ENCODE results near the gene PKMYT1.

DNA sequence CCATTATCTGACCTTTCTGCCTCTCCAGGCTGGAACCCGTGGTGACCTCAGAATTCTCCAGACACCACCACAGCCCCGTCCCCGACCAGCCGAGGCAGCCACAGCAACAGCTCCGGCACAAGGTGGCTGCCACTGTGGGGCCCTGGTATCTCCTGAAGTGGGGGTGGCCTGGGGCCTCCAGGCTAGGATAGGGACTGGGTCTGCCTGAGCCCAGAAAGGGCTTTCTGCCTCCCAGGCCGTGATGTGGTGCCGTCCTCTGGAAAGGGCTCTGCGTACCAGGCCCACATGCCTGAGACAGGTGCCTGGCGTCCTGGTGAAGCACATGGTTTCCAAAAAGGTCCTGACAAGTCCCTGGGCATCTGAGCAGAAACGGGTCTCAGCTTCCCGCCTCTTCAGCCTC is 51.5 kb downstream of the PKMYT1 start:
- TF ChIP-seq, protein P1, sequence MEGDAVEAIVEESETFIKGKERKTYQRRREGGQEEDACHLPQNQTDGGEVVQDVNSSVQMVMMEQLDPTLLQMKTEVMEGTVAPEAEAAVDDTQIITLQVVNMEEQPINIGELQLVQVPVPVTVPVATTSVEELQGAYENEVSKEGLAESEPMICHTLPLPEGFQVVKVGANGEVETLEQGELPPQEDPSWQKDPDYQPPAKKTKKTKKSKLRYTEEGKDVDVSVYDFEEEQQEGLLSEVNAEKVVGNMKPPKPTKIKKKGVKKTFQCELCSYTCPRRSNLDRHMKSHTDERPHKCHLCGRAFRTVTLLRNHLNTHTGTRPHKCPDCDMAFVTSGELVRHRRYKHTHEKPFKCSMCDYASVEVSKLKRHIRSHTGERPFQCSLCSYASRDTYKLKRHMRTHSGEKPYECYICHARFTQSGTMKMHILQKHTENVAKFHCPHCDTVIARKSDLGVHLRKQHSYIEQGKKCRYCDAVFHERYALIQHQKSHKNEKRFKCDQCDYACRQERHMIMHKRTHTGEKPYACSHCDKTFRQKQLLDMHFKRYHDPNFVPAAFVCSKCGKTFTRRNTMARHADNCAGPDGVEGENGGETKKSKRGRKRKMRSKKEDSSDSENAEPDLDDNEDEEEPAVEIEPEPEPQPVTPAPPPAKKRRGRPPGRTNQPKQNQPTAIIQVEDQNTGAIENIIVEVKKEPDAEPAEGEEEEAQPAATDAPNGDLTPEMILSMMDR (conservative IDR thresholded peaks at IDR 0.05 in 1 of 2, IDR thresholded peaks at IDR 0.05 in 1 of 2; ENCODE audit: extremely low read depth in 1 of 2, insufficient read depth in 1 of 2, low read depth in 1 of 2, low read length in 2 of 2) = no peak
- TF ChIP-seq EZH2 (IDR thresholded peaks at IDR 0.05; ENCODE audit: borderline replicate concordance, low read length) = no peak

Data from mammary epithelial cell (primary cell).